A549 (cell line): Measurements from ENCODE around the gene EFHC1. TPM values are rescaled to one million over a fixed set of nuclear protein-coding genes. Genes with fewer than 3 reads are reported as not detected.

Experiments
- ATAC-seq, 2 experiments: fragments of 200-7000 bp in 1 of 2; fragments of >200 bp in 1 of 2; cut with Nextera tagmentation in 1 of 2; cut with Tn5 transposase in 1 of 2; 3 replicates each; pipeline versions ENCODE4 v1.8.0 to v1.9.1; 2018 to 2020; ENCODE audit warnings: mild to moderate bottlenecking in 1 of 2, moderate library complexity in 1 of 2
- CTCF ChIA-PET: fragments of 300-600 bp; sonication (Branson Sonifier 250); formaldehyde crosslinking; extraction: SDS; loops from one replicate; lab custom pipeline; 2021; ENCODE audit warnings: antibody characterized with exemption, inconsistent platforms; lab: Yijun Ruan, JAX
- POLR2A ChIA-PET: fragments of 350-600 bp; formaldehyde crosslinking; extraction: SDS; loops from one replicate; lab custom pipeline; 2021; ENCODE audit warnings: antibody characterized with exemption, inconsistent platforms; lab: Yijun Ruan, JAX
- DNase-seq, 2 experiments: peaks; one replicate each; pipeline versions ENCODE4 v3.0.0 to v3.0.0-alpha.2; 2011 to 2016; ENCODE audit warnings: low read depth in 1 of 2, low spot score in 1 of 2
- FAIRE-seq: peaks from 2 replicates; lab custom pipeline; 2011; peaks lifted over from hg19 to GRCh38; lab: Jason Lieb, UNC
- H3K27ac ChIP-seq, 2 experiments: fragments of >200 bp; sonication (Bioruptor Twin); formaldehyde crosslinking; 3 replicates each; pipeline ENCODE4 v1.5.1; 2016 to 2017
- H3K4me1 ChIP-seq: fragments of >200 bp; sonication (Bioruptor Twin); formaldehyde crosslinking; 3 replicates; pipeline ENCODE4 v1.6.1; 2016
- H3K4me2 ChIP-seq: fragments of >200 bp; sonication (Bioruptor Twin); formaldehyde crosslinking; 3 replicates; pipeline ENCODE4 v1.6.1; 2016
- H3K4me3 ChIP-seq: fragments of >200 bp; sonication (Bioruptor Twin); formaldehyde crosslinking; 3 replicates; pipeline ENCODE4 v1.5.1; 2016
- H3K9me3 ChIP-seq: fragments of >200 bp; sonication (Bioruptor Twin); formaldehyde crosslinking; 3 replicates; pipeline ENCODE4 v1.6.1; 2016
- BHLHE40 ChIP-seq: IDR thresholded peaks from 2 replicates; pipeline ENCODE4 v1.6.1; 2012; ENCODE audit warnings: low read depth, low read length, inconsistent platforms
- CHD2 ChIP-seq: fragments of 150-350 bp; IDR thresholded peaks from 2 replicates; pipeline ENCODE4 v1.6.1; 2014; ENCODE audit warnings: low read length; ENCODE audit not compliant: partially characterized antibody
- EP300 ChIP-seq, 2 experiments: fragments of >200 bp; sonication (Bioruptor Twin); formaldehyde crosslinking; IDR thresholded peaks; 2 replicates in 1 of 2; 3 replicates in 1 of 2; pipeline ENCODE4 v1.6.1; 2016 to 2017
- FOSL2 ChIP-seq, 2 experiments: fragments of 450-650 bp in 1 of 2; fragments of >200 bp in 1 of 2; sonication (Bioruptor Twin) in 1 of 2; formaldehyde crosslinking; IDR thresholded peaks; 2 replicates each; pipeline versions ENCODE4 v1.5.0 to v1.6.1; 2016 to 2020; ENCODE audit warnings: mild to moderate bottlenecking in 1 of 2, moderate library complexity in 1 of 2
- GATA3 ChIP-seq: IDR thresholded peaks from 2 replicates; pipeline ENCODE4 v1.6.1; 2012; ENCODE audit warnings: borderline replicate concordance
- HMGXB4 ChIP-seq: fragments of 250-450 bp; sonication (Bioruptor Pico); IDR thresholded peaks from 2 replicates; pipeline ENCODE4 v1.5.0; 2021; ENCODE audit warnings: mild to moderate bottlenecking, moderate library complexity, borderline replicate concordance
- HOXA7 ChIP-seq: fragments of 250-450 bp; sonication (Bioruptor Pico); IDR thresholded peaks from 2 replicates; pipeline ENCODE4 v1.5.0; 2020; ENCODE audit warnings: mild to moderate bottlenecking, moderate library complexity
- HOXB13 ChIP-seq: fragments of 250-450 bp; sonication (Bioruptor Pico); IDR thresholded peaks from 2 replicates; pipeline ENCODE4 v1.5.0; 2020; ENCODE audit warnings: low read depth, mild to moderate bottlenecking, moderate library complexity
- HOXB5 ChIP-seq: fragments of 250-450 bp; sonication (Bioruptor Pico); IDR thresholded peaks from 2 replicates; pipeline ENCODE4 v1.5.0; 2020; ENCODE audit warnings: mild to moderate bottlenecking, moderate library complexity
- JUN ChIP-seq, 2 experiments: fragments of >200 bp; sonication (Bioruptor Twin); formaldehyde crosslinking; IDR thresholded peaks; 2 replicates in 1 of 2; 3 replicates in 1 of 2; pipeline ENCODE4 v1.6.1; 2016 to 2017
- JUNB ChIP-seq: fragments of >200 bp; sonication (Bioruptor Twin); formaldehyde crosslinking; IDR thresholded peaks from 2 replicates; pipeline ENCODE4 v1.6.1; 2016
- MAFK ChIP-seq: fragments of 450-650 bp; IDR thresholded peaks from 2 replicates; pipeline ENCODE4 v1.6.1; 2014; ENCODE audit not compliant: partially characterized antibody
- MAZ ChIP-seq: fragments of 150-350 bp; IDR thresholded peaks from 2 replicates; pipeline ENCODE4 v1.6.1; 2014; ENCODE audit warnings: antibody characterized with exemption, low read depth, low read length, borderline replicate concordance
- NPAS2 ChIP-seq: fragments of 250-450 bp; sonication (Bioruptor Pico); IDR thresholded peaks from 2 replicates; pipeline ENCODE4 v1.8.0; 2022; ENCODE audit warnings: mild to moderate bottlenecking, moderate library complexity, borderline replicate concordance
- NR3C1 ChIP-seq: fragments of >200 bp; sonication (Bioruptor Twin); formaldehyde crosslinking; IDR thresholded peaks from 3 replicates; pipeline ENCODE4 v1.6.1; 2017
- PHF8 ChIP-seq: fragments of 200-600 bp; sonication (generic); IDR thresholded peaks from 2 replicates; pipeline ENCODE4 v1.6.1; 2016; ENCODE audit warnings: low read depth, mild to moderate bottlenecking, antibody characterized with exemption, moderate library complexity, borderline replicate concordance
- RAD21 ChIP-seq, 2 experiments: fragments of >200 bp in 1 of 2; sonication (Bioruptor Twin) in 1 of 2; formaldehyde crosslinking in 1 of 2; IDR thresholded peaks in 1 of 2; conservative IDR thresholded peaks in 1 of 2; 2 replicates in 1 of 2; 3 replicates in 1 of 2; pipeline ENCODE4 v1.6.1; 2012 to 2018; ENCODE audit warnings: inconsistent platforms in 1 of 2
- RARB ChIP-seq: fragments of 250-450 bp; sonication (Bioruptor Pico); IDR thresholded peaks from 2 replicates; pipeline ENCODE4 v1.8.0; 2021; ENCODE audit warnings: mild to moderate bottlenecking, moderate library complexity
- TFCP2L1 ChIP-seq: fragments of 250-450 bp; sonication (Bioruptor Pico); IDR thresholded peaks from 2 replicates; pipeline ENCODE4 v1.5.0; 2021; ENCODE audit warnings: mild to moderate bottlenecking
- TP53 ChIP-seq: fragments of 250-450 bp; sonication (Bioruptor Pico); IDR thresholded peaks from 2 replicates; pipeline ENCODE4 v1.5.0; 2021; ENCODE audit warnings: mild to moderate bottlenecking, moderate library complexity
- USF2 ChIP-seq: fragments of 450-650 bp; IDR thresholded peaks from 2 replicates; pipeline ENCODE4 v1.6.1; 2014; ENCODE audit warnings: antibody characterized with exemption
- WGBS: methylation state at CpG from one replicate; pipeline ENCODE4 v1.1.6; 2017; ENCODE audit errors: missing lambda C conversion rate; 5-methylcytosine and 5-hydroxymethylcytosine counted together
- polyA plus RNA-seq, 4 experiments: library from polyadenylated mRNA; depleted of rRNA in 3 of 4; stranded (reverse); fragments of >200 nt; fragmentation: RNase III in 1 of 4; extraction: RNeasy Plus Mini Kit Qiagen cat#74134 plus additional on column Dnase treatment in 1 of 4; gene quantifications; 2 replicates in 3 of 4; 3 replicates in 1 of 4; pipeline ENCODE4 v1.2.3, GENCODE V29; 2011 to 2017
- TF ChIP-seq, protein P1 (sequence below): IDR thresholded peaks from 2 replicates; pipeline ENCODE4 v1.6.1; 2012
- TF ChIP-seq, protein P2 (sequence below): IDR thresholded peaks from 2 replicates; pipeline ENCODE4 v1.6.1; 2012

The EFHC1 gene
- polyA plus RNA-seq, 2 of the 4 experiments (the other 2 are of a cell fraction) = 14.0 to 46.7 TPM

DNA sequence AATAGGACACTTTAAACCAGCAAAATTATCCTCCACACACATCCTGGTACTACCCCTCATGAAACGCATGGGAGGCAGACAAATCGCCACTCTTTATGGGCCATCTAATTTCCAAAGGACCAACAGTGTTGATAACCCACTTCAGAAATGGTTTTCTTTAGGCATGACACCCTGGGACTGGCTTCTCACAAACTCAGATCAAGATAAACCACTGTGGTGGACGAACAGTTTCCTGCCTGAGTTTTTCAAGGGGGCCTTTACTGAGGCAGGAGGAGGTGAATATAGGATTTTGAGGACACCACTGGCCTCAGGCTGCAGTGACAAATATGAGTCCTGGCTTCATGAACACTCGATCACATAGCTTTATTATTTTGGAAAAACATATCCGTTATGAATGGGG, 130.7 kb downstream of the EFHC1 start:
- 85% methylated on average over 5 of the region's 5 CpGs for WGBS
- FAIRE-seq = no peak
- H3K4me3 ChIP-seq = no peak overlapping the region

GRCh38 chr6:52551483-52552277, 131.5 kb downstream of the EFHC1 start:
- POLR2A ChIA-PET = interaction anchor here (0.6 kb wide), 1 partner anchor 47 kb away, joined by 3 read pairs; no protein-coding TSS in a partner anchor
- peak in 1 of 2 experiments; percentile 28 for DNase-seq
- FAIRE-seq = no peak

More for the DNA sequence above, 130.7 kb downstream of the EFHC1 start:
- ChIA-PET POLR2A (no interaction called here), CTCF (interaction anchor here (0.9 to 2.1 kb wide), 3 partner anchors 8 to 102 kb away, joined by 3 to 6 read pairs (median 5); partner anchors contain the start of gene TRAM2)
- H3K27ac ChIP-seq = peak overlapping the region; percentile 63 to 77
- DNase-seq (no peak), ATAC-seq (no peak)
- H3K4me2 ChIP-seq = peak overlapping the region; percentile 78
- TF ChIP-seq NR3C1 (no peak), HOXB13 (no peak), NPAS2 (CRISPR knock-in tag) (no peak)
- peaks cover 79% of the 10 kb centered on the region for H3K4me1 ChIP-seq
- H3K9me3 ChIP-seq = no peaks in the 10 kb centered on the region

More at GRCh38 chr6:52551483-52552277, 131.5 kb downstream of the EFHC1 start:
- CTCF ChIA-PET = interaction anchor here (0.6 to 2.1 kb wide), 4 partner anchors 9 to 857 kb away, joined by 3 to 6 read pairs (median 4); partner anchors contain the start of gene TRAM2
- Histone ChIP-seq H3K4me1 (peaks cover 73% of the 10 kb centered on the region), H3K4me3 (no peak overlapping the region), H3K9me3 (no peaks in the 10 kb centered on the region), H3K27ac (peak overlapping the region; percentile 63 to 77), H3K4me2 (peak overlapping the region; percentile 78)
- ATAC-seq = peak; percentile 75 to 79
- TF ChIP-seq, protein P1, sequence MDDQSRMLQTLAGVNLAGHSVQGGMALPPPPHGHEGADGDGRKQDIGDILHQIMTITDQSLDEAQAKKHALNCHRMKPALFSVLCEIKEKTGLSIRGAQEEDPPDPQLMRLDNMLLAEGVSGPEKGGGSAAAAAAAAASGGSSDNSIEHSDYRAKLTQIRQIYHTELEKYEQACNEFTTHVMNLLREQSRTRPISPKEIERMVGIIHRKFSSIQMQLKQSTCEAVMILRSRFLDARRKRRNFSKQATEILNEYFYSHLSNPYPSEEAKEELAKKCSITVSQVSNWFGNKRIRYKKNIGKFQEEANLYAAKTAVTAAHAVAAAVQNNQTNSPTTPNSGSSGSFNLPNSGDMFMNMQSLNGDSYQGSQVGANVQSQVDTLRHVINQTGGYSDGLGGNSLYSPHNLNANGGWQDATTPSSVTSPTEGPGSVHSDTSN = peak; percentile 61; the same call in 1 of the 2 replicates
- TF ChIP-seq TP53 (CRISPR knock-in tag) = no peak
- TF ChIP-seq EP300 (IDR thresholded peaks at IDR 0.05) = 0 out of 5 replicates have a peak, but pooled peaks of 1 of the 2 experiments have one; percentile 14
- no peak for TF ChIP-seq PHF8
- TF ChIP-seq, protein P2, sequence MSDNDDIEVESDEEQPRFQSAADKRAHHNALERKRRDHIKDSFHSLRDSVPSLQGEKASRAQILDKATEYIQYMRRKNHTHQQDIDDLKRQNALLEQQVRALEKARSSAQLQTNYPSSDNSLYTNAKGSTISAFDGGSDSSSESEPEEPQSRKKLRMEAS = peak; percentile 32; the same call in 1 of the 2 replicates
- no peak for TF ChIP-seq JUN (IDR thresholded peaks at IDR 0.05)
- TF ChIP-seq USF2 = no peak
- TF ChIP-seq MAFK = no peak
- peak; percentile 69 for TF ChIP-seq GATA3
- TF ChIP-seq HOXB5 = no peak
- TF ChIP-seq FOSL2 (IDR thresholded peaks at IDR 0.05) = no peak
- 0 out of 2 replicates have a peak, but pooled peaks have one; percentile 12 for TF ChIP-seq FOSL2 (CRISPR knock-in tag; IDR thresholded peaks at IDR 0.05)
- no peak for TF ChIP-seq MAZ
- TF ChIP-seq RAD21 (conservative IDR thresholded peaks at IDR 0.05 in 1 of 2, IDR thresholded peaks at IDR 0.05 in 1 of 2) = 0 out of 5 replicates have a peak, but pooled peaks of 1 of the 2 experiments have one; percentile 10
- no peak for TF ChIP-seq RARB (CRISPR knock-in tag)
- no peak for TF ChIP-seq CHD2
- no peak for TF ChIP-seq HOXA7
- TF ChIP-seq HMGXB4 (CRISPR knock-in tag) = no peak
- TF ChIP-seq TFCP2L1 = no peak
- no peak for TF ChIP-seq BHLHE40
- 0 out of 2 replicates have a peak, but pooled peaks have one; percentile 36 for TF ChIP-seq JUNB
- TF ChIP-seq NR3C1 = no peak
- no peak for TF ChIP-seq NPAS2 (CRISPR knock-in tag)
- WGBS = 46% methylated on average over 8 of the region's 13 CpGs
